Muscle of back (tissue), 11 donors: ENCODE results near the gene NUB1. TPM values are rescaled to one million over a fixed set of nuclear protein-coding genes. Genes with fewer than 3 reads are reported as not detected.

ENCODE experiments used
- DNase-seq, 3 donors: peaks; one replicate each; pipeline versions ENCODE4 v3.0.0 to v3.0.0-alpha.2; 2013
- polyA plus RNA-seq, 10 donors: library from polyadenylated mRNA; unstranded; fragments of 120-200 nt; gene quantifications; one replicate each; pipeline ENCODE4 v1.2.1, GENCODE V29; 2013; ENCODE audit not compliant: insufficient read length in 10 of 10

Gene NUB1
- polyA plus RNA-seq, 10 donors, result 31.2 to 40.8 (median 35.3) TPM

- DNase-seq, result no peak
Observed at GRCh38 chr7:151312831-151313809, 28.5 kb upstream of the NUB1 start.

- DNase-seq, result no peak
Observed at GRCh38 chr7:151313857-151314256, 27.8 kb upstream of the NUB1 start.

GRCh38 chr7:151314401-151314800 lies 27.2 kb upstream of the NUB1 start:
- DNase-seq, result no peak

GRCh38 chr7:151315038-151315655 lies 26.5 kb upstream of the NUB1 start:
- peak; percentile 56 to 82 (median 82) for DNase-seq

GRCh38 chr7:151316896-151317295 lies 24.7 kb upstream of the NUB1 start:
- no peak for DNase-seq

GRCh38 chr7:151317936-151318335 lies 23.7 kb upstream of the NUB1 start:
- no peak for DNase-seq

GRCh38 chr7:151319189-151319588 lies 22.4 kb upstream of the NUB1 start:
- DNase-seq, result no peak

GRCh38 chr7:151320263-151320845 lies 21.3 kb upstream of the NUB1 start:
- DNase-seq, result no peak

- DNase-seq, result no peak
Observed at GRCh38 chr7:151321341-151321740, 20.3 kb upstream of the NUB1 start.

- no peak for DNase-seq
Observed at GRCh38 chr7:151322906-151323305, 18.7 kb upstream of the NUB1 start.

GRCh38 chr7:151327022-151327421 lies 14.6 kb upstream of the NUB1 start:
- no peak for DNase-seq

- no peak for DNase-seq
Observed at GRCh38 chr7:151327659-151328058, 14.0 kb upstream of the NUB1 start.

GRCh38 chr7:151330181-151330580 lies 11.4 kb upstream of the NUB1 start:
- DNase-seq, result no peak

GRCh38 chr7:151330661-151331060 lies 11.0 kb upstream of the NUB1 start:
- DNase-seq, result no peak

GRCh38 chr7:151334628-151335027 lies 7.0 kb upstream of the NUB1 start:
- DNase-seq, result no peak

GRCh38 chr7:151336027-151336708 lies 5.4 kb upstream of the NUB1 start:
- no peak for DNase-seq

GRCh38 chr7:151337346-151337745 lies 4.3 kb upstream of the NUB1 start:
- no peak for DNase-seq

GRCh38 chr7:151338809-151339208 lies 2.8 kb upstream of the NUB1 start:
- DNase-seq, result no peak

- DNase-seq, result peak in 2 of 3 donors; percentile 4 to 37
Observed at GRCh38 chr7:151339651-151340382, 1.8 kb upstream of the NUB1 start.

- DNase-seq, result peak in 2 of 3 donors; percentile 3 to 30
Observed at GRCh38 chr7:151340794-151341356, 737 bp upstream of the NUB1 start.

GRCh38 chr7:151342102-151342646 lies 562 bp downstream of the NUB1 start:
- peak in 2 of 3 donors; percentile 4 to 34 for DNase-seq
